Kidney epithelial cell (primary cell): ENCODE measurements around the gene PDCD11. TPM values are rescaled to one million over a fixed set of nuclear protein-coding genes. Genes with fewer than 3 reads are reported as not detected.
"Not testable (repeated sequence)": the region's sequence is repeated elsewhere in the genome, so short reads cannot be mapped to it uniquely, and the experiment has no call there.

ENCODE experiments used
- DNase-seq: peaks from one replicate; pipeline ENCODE4 v3.0.0-alpha.2; 2010; ENCODE audit warnings: low read depth
- H3K27me3 ChIP-seq: 2 replicates; pipeline ENCODE4 v1.6.0; 2011; ENCODE audit warnings: low read length; ENCODE audit not compliant: control insufficient read depth, insufficient read depth
- H3K36me3 ChIP-seq: 2 replicates; pipeline ENCODE4 v1.5.1; 2011; ENCODE audit warnings: low read length; ENCODE audit not compliant: control insufficient read depth, insufficient read depth
- H3K4me3 ChIP-seq: 2 replicates; pipeline ENCODE4 v1.5.1; 2011; ENCODE audit warnings: low read depth, mild to moderate bottlenecking, control low read depth, low read length
- total RNA-seq: library from RNA; depleted of rRNA; stranded (reverse); fragments of >200 nt; gene quantifications from 2 replicates; pipeline ENCODE4 v1.2.3, GENCODE V29; 2015
- TF ChIP-seq, protein P1 (sequence below): IDR thresholded peaks from 2 replicates; pipeline ENCODE4 v1.5.1; 2011; ENCODE audit warnings: mild to moderate bottlenecking, moderate library complexity, low read length, control low read depth, inconsistent platforms; ENCODE audit not compliant: insufficient read depth, poor library complexity, severe bottlenecking

PDCD11 gene
- total RNA-seq, 1 donor from 2014 or later = 53.0 TPM

- H3K4me3 ChIP-seq = no peak overlapping the region
- DNase-seq = no peak
- TF ChIP-seq, protein P1, sequence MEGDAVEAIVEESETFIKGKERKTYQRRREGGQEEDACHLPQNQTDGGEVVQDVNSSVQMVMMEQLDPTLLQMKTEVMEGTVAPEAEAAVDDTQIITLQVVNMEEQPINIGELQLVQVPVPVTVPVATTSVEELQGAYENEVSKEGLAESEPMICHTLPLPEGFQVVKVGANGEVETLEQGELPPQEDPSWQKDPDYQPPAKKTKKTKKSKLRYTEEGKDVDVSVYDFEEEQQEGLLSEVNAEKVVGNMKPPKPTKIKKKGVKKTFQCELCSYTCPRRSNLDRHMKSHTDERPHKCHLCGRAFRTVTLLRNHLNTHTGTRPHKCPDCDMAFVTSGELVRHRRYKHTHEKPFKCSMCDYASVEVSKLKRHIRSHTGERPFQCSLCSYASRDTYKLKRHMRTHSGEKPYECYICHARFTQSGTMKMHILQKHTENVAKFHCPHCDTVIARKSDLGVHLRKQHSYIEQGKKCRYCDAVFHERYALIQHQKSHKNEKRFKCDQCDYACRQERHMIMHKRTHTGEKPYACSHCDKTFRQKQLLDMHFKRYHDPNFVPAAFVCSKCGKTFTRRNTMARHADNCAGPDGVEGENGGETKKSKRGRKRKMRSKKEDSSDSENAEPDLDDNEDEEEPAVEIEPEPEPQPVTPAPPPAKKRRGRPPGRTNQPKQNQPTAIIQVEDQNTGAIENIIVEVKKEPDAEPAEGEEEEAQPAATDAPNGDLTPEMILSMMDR = no peak
- H3K36me3 ChIP-seq = no peaks in the 10 kb centered on the region
- no peaks in the 10 kb centered on the region for H3K27me3 ChIP-seq
These were observed 40.4 kb upstream of the PDCD11 start for GRCh38 chr10:103355906-103356599.

DNA sequence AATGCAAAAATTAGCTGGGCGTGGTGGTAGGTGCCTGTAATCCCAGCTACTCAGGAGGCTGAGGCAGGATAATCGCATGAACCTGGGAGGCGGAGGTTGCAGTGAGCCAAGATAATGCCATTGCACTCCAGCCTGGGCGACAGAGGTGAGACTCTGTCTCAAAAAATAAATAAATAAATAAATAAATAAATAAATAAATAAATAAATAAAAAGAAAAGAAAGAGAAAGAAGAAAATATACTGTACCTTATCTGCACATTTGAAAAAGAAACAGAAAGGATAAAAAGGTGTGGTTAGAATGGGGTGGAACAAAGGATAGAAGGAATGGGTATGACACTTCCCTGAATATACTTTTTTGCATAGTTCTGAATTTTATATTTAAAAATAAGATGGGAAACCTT is 36.9 kb upstream of the PDCD11 start:
- DNase-seq, H3K27me3 ChIP-seq, H3K4me3 ChIP-seq, H3K36me3 ChIP-seq: not testable (repeated sequence)

- H3K4me3 ChIP-seq, H3K27me3 ChIP-seq, DNase-seq, H3K36me3 ChIP-seq: not testable (repeated sequence)
These were observed 35.6 kb upstream of the PDCD11 start for GRCh38 chr10:103360791-103361190.

GRCh38 chr10:103367379-103367781 is 29.0 kb upstream of the PDCD11 start:
- no peaks in the 10 kb centered on the region for H3K36me3 ChIP-seq
- DNase-seq = no peak
- TF ChIP-seq, protein P1 = no peak
- H3K27me3 ChIP-seq = no peaks in the 10 kb centered on the region
- peak overlapping the region; percentile 75 for H3K4me3 ChIP-seq

GRCh38 chr10:103367782-103368518 is 28.5 kb upstream of the PDCD11 start, which contains the start of gene TAF5:
TSS of gene TAF5 (plus strand) at chr10:103367976. CDS start at chr10:103367990, 14 bp downstream.
- TF ChIP-seq, protein P1 = no peak
- peak; percentile 79 for DNase-seq
- Histone ChIP-seq H3K4me3 (peak within 1 kb of the TSS; percentile 75), H3K27me3 (no peaks in the 10 kb centered on the region), H3K36me3 (no peaks in the 10 kb centered on the region)

GRCh38 chr10:103373544-103373943 is 22.9 kb upstream of the PDCD11 start:
- no peaks in the 10 kb centered on the region for H3K36me3 ChIP-seq
- DNase-seq = no peak
- H3K27me3 ChIP-seq = no peaks in the 10 kb centered on the region
- H3K4me3 ChIP-seq = no peak overlapping the region
- TF ChIP-seq, protein P1 = no peak
